Measurements from ENCODE around the gene HFE. TPM values are rescaled to one million over a fixed set of nuclear protein-coding genes. Genes with fewer than 3 reads are reported as not detected.
A peak's percentile ranks its signal among the peaks of the same experiment; 100 is the strongest.

Gene HFE
- total and polyA plus RNA-seq, 2 of the 13 experiments (the other 11 are each of a cell fraction or from before 2014, with no cell fraction given): 3.7 to 6.3 TPM

DNA sequence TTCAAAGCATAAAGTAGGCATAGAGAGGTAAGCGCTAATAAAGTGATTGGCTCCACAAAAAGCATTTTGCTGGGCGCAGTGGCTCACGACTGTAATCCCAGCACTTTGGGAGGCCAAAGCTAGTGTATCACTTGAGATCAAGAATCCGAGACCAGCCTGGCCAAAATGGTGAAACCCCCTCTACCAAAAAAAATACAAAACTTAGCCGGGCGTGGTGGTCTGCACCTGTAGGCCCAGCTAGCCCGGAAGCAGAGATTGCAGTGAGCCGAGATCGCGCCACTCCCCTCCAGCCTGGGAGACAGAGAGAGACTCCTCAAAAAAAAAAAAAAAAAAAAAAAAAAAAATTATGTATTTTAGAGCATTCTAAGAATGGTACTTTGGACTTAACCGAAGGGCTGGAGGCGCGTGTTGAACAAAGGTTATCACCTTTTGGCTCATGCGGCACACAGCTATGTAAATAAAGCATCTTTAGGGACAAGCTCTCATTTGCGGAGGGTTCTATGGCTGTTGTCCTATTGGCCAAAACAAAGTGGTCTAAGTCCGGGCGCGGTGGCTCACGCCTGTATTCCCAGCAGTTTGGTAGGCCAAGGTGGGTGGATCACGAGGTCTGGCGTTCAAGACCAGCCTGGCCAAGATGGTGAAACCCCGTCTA is 17.4 kb downstream of the HFE start (continued):
- TF ChIP-seq, protein P1, sequence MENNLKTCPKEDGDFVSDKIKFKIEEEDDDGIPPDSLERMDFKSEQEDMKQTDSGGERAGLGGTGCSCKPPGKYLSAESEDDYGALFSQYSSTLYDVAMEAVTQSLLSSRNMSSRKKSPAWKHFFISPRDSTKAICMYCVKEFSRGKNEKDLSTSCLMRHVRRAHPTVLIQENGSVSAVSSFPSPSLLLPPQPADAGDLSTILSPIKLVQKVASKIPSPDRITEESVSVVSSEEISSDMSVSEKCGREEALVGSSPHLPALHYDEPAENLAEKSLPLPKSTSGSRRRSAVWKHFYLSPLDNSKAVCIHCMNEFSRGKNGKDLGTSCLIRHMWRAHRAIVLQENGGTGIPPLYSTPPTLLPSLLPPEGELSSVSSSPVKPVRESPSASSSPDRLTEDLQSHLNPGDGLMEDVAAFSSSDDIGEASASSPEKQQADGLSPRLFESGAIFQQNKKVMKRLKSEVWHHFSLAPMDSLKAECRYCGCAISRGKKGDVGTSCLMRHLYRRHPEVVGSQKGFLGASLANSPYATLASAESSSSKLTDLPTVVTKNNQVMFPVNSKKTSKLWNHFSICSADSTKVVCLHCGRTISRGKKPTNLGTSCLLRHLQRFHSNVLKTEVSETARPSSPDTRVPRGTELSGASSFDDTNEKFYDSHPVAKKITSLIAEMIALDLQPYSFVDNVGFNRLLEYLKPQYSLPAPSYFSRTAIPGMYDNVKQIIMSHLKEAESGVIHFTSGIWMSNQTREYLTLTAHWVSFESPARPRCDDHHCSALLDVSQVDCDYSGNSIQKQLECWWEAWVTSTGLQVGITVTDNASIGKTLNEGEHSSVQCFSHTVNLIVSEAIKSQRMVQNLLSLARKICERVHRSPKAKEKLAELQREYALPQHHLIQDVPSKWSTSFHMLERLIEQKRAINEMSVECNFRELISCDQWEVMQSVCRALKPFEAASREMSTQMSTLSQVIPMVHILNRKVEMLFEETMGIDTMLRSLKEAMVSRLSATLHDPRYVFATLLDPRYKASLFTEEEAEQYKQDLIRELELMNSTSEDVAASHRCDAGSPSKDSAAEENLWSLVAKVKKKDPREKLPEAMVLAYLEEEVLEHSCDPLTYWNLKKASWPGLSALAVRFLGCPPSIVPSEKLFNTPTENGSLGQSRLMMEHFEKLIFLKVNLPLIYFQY (CRISPR knock-in tag; IDR thresholded peaks at IDR 0.05; ENCODE audit: borderline replicate concordance): no peak; the same call in 1 of the 2 replicates
- TF ChIP-seq, protein P2, sequence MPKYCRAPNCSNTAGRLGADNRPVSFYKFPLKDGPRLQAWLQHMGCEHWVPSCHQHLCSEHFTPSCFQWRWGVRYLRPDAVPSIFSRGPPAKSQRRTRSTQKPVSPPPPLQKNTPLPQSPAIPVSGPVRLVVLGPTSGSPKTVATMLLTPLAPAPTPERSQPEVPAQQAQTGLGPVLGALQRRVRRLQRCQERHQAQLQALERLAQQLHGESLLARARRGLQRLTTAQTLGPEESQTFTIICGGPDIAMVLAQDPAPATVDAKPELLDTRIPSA (CRISPR knock-in tag; IDR thresholded peaks at IDR 0.05; ENCODE audit: borderline replicate concordance): no peak
- TF ChIP-seq KDM5B (CRISPR knock-in tag; IDR thresholded peaks at IDR 0.05; ENCODE audit: borderline replicate concordance) (no peak; the same call in 1 of the 2 replicates), YEATS4 (CRISPR knock-in tag; IDR thresholded peaks at IDR 0.05; ENCODE audit: borderline replicate concordance) (peak; percentile 43; the same call in 1 of the 2 replicates), ZNF598 (CRISPR knock-in tag; IDR thresholded peaks at IDR 0.05; ENCODE audit: borderline replicate concordance) (peak; percentile 46; the same call in 1 of the 2 replicates), SKI (IDR thresholded peaks at IDR 0.05; ENCODE audit: partially characterized antibody) (peak; percentile 25), GATAD1 (CRISPR knock-in tag; IDR thresholded peaks at IDR 0.05) (peak; percentile 46; the same call in 1 of the 2 replicates), SRY (CRISPR knock-in tag; IDR thresholded peaks at IDR 0.05) (peak; percentile 74), KLF13 (CRISPR knock-in tag; IDR thresholded peaks at IDR 0.05) (no peak), TARDBP (CRISPR knock-in tag; IDR thresholded peaks at IDR 0.05) (0 out of 2 replicates have a peak, but pooled peaks have one; percentile 25), NAIF1 (CRISPR knock-in tag; IDR thresholded peaks at IDR 0.05; ENCODE audit: borderline replicate concordance) (no peak), CBX1 (IDR thresholded peaks at IDR 0.05; ENCODE audit: low read depth) (no peak), ZNF709 (CRISPR knock-in tag; IDR thresholded peaks at IDR 0.05) (0 out of 2 replicates have a peak, but pooled peaks have one; percentile 2), ZSCAN9 (CRISPR knock-in tag; IDR thresholded peaks at IDR 0.05; ENCODE audit: borderline replicate concordance) (peak; percentile 65; the same call in 1 of the 2 replicates), EP300 (IDR thresholded peaks at IDR 0.05; ENCODE audit: low read depth in 2 of 2, low read length in 2 of 2) (peak in 1 of 2 experiments; percentile 74; a peak in 2 of 4 replicates), EP300 (CRISPR knock-in tag; IDR thresholded peaks at IDR 0.05; ENCODE audit: borderline replicate concordance) (peak; percentile 64; the same call in 1 of the 2 replicates), ZSCAN29 (CRISPR knock-in tag; conservative IDR thresholded peaks at IDR 0.05) (no peak), FOXJ3 (CRISPR knock-in tag; IDR thresholded peaks at IDR 0.05; ENCODE audit: borderline replicate concordance) (peak; percentile 65; the same call in 1 of the 2 replicates), MAFF (IDR thresholded peaks at IDR 0.05; ENCODE audit: low read depth, low read length) (no peak)
- TF ChIP-seq, protein P3, sequence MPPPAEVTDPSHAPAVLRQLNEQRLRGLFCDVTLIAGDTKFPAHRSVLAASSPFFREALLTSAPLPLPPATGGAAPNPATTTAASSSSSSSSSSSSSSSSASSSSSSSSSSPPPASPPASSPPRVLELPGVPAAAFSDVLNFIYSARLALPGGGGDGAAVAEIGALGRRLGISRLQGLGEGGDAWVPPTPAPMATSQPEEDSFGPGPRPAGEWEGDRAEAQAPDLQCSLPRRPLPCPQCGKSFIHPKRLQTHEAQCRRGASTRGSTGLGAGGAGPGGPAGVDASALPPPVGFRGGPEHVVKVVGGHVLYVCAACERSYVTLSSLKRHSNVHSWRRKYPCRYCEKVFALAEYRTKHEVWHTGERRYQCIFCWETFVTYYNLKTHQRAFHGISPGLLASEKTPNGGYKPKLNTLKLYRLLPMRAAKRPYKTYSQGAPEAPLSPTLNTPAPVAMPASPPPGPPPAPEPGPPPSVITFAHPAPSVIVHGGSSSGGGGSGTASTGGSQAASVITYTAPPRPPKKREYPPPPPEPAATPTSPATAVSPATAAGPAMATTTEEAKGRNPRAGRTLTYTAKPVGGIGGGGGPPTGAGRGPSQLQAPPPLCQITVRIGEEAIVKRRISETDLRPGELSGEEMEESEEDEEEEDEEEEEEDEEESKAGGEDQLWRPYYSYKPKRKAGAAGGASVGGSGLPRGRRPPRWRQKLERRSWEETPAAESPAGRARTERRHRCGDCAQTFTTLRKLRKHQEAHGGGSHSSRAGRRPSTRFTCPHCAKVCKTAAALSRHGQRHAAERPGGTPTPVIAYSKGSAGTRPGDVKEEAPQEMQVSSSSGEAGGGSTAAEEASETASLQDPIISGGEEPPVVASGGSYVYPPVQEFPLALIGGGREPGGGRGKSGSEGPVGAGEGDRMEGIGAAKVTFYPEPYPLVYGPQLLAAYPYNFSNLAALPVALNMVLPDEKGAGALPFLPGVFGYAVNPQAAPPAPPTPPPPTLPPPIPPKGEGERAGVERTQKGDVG (CRISPR knock-in tag; IDR thresholded peaks at IDR 0.05; ENCODE audit: borderline replicate concordance): peak; percentile 69; the same call in 1 of the 2 replicates
- TF ChIP-seq, protein P4, sequence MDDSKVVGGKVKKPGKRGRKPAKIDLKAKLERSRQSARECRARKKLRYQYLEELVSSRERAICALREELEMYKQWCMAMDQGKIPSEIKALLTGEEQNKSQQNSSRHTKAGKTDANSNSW (CRISPR knock-in tag; IDR thresholded peaks at IDR 0.05; ENCODE audit: borderline replicate concordance): 0 out of 2 replicates have a peak, but pooled peaks have one; percentile 24
